ENCODE measurements around the gene PRKAR1A.
"Not testable (repeated sequence)": the region's sequence is repeated elsewhere in the genome, so short reads cannot be mapped to it uniquely, and the experiment has no call there.

Gene PRKAR1A

DNA sequence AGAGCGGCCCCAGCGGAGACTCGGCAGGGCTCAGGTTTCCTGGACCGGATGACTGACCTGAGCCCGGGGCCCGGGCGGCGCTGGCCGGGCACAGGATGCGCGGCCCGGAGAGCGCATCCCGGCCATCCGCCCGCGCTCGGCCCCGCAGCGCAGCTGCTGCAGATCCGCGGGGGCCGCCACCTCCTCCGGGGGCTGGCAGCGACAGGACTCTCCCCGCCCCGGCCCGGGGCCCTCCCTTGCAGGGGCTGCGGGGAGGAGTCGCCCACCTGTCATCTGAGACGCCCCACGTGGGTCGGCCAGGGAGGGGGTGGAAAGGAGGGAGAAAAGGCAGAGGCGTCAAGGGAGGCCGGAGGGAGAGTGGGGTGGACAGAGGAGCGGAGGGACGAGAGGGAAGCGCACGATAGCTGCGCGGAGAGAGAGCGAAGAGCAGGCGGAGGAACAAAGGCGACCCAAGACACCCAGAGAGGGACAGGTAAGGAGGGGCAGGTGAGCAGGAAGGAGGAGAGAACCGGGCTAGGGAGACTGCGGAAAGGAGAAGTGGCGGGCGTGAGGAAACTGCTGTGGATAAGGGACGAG is 471 bp upstream of the PRKAR1A start:
- DNase-seq = no peak

DNA sequence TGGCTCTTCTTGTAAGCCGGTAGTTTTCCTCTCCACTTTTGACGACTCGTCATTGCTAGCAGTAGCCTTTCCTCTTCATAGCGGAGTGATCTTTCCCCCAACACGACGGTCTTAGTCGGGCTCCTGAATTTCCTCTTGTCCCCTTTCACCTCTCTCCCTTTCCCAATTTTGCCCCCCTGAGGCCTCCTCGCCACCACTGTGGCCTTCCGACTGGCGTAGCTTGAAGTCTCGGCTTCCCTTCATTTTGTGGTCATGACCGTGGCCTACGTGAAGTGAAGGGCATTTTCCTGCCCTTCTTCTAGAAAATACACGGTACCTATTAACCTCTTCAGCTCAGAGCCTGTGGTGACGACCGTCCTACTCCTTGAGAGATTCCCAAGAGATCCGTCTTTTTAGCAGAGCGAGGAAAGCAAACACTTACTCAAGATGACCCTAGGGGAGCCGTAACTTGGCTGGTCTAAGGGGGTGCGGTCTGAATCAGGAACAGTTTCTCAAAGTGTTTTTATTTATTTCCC is 787 bp downstream of the PRKAR1A start:
- DNase-seq = no peak

DNA sequence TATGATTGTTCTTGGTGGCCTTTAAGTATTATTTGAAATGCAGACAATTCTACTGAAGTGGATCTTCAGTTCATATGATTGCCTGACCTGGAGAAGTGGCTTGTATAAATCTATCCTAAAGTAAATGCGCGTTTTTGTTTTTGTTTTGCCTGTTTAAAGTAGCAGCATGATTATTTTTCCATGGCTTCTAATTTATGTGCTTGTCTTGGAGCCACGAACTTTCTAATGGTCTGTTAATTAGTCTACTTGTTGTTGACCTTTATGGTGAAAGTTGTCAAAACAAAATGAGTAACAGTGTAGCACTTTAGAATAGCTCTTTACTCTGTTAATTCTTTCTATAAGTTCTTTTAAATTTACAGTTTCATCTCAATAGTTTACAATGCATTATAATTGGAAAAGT is 1.7 kb downstream of the PRKAR1A start:
- no peak for DNase-seq

DNA sequence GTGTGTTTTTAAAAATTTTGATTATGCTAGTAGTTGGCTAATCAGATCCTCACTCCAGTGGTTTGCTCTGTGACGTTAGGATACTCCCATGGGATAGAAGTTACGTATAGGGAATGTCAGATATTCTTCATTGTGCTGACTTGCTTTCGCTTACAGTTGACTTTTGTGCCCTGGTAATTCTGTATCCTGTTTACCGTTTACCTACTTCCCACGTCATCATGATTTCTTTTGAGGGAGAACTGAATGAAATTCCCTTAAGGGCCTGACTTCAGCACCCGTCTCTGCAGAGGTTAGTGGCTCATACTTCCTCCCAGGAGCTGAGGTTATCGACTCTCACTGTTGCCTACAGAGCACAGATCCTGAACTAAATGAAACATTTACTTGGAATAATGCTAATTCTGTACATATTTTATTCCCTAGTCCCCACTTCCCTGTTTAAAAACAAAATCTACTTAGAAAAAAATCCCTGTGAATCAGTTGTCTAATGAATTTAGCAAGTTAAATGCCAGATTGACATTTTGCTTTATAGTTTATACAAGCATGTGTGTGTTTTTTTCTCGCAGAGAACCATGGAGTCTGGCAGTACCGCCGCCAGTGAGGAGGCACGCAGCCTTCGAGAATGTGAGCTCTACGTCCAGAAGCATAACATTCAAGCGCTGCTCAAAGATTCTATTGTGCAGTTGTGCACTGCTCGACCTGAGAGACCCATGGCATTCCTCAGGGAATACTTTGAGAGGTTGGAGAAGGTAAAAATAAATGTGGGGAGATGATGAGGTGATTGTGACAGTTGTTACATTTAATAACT is 2.8 kb downstream of the PRKAR1A start:
- DNase-seq = no peak

DNA sequence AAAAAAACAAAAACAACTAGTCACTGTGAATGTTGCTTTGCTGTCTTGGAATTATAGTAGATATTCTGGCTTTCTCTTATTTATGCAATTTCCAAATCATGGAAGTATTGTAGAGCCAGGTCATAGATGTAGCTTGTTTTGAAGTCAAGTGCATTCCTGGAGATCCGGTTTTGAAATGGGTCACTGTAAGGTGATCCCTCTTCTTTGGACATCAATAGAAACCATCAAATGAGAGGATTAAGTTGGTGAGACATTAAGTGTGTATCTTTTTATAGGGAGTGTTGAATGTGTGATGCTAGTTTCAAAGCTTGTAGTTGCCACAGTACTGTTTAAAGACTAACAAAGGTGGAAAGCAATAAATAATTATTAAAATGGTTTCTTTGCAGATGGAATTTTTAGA is 4.5 kb downstream of the PRKAR1A start:
- no peak for DNase-seq

DNA sequence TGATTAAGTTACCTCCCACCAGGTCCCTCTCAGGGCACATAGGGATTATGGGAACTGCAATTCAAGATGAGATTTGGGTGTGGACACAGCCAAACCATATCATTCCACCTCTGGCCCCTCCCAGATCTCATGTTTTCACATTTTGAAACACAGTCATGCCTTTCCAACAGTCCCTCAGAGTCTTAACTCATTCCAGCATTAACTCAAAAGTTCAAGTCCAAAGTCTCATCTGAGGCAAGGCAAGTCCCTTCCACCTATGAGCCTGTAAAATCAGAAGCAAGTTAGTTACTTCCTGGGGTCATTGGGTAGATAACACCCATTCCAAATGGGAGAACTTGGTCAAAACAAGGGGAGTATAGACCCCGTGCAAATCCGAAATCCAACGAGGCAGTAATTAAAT is 5.4 kb downstream of the PRKAR1A start:
- DNase-seq = not testable (repeated sequence)

DNA sequence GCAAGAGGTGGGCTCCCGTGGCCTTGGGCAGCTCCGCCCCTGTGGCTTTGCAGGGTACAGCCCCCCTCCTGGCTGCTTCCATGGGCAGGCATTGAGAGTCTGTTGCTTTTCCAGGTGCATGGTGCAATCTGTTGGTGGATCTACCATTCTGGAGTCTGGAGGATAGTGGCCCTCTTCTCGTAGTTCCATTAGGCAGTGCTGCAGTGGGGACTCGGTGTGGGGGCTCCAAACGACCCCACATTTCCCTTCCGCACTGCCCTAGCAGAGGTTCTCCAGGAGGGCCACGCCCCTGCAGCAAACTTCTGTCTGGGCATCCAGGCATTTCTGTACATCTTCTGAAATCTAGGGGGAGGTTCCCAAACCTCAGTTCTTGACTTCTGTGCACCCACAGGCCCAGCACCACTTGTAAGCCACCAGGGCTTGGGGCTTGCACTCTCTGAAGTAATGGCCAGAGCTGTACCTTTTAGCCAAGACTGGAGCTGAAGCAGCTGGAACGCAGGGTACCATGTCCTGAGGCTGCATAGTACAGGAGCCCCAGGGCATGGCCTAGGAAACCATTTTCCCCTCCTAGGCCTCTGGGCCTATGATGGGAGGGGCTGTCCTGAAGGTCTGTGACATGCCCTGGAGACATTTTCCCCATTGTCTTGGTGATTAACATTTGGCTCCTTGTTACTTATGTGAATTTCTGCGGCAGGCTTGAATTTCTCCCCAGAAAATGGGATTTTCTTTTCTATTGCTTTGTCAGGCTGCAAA is 6.0 kb downstream of the PRKAR1A start:
- DNase-seq = no peak

DNA sequence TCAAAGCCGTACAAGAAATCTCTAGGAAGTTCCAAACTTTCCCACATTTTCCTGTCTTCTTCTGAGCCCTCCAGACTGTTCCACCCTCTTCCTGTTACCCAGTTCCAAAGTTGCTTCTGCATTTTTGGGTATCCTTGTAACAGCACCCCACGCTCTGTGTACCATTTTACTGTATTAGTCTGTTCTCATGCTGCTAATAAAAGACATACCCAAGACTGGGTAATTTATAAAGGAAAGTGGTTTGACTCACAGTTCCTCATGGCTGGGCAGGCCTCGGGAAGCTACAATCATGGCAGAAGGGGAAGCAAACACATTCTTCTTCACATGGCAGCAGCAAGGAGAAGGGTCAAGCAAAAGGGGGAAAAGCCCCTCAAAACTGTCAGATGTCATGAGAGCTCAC is 6.8 kb downstream of the PRKAR1A start:
- not testable (repeated sequence) for DNase-seq

DNA sequence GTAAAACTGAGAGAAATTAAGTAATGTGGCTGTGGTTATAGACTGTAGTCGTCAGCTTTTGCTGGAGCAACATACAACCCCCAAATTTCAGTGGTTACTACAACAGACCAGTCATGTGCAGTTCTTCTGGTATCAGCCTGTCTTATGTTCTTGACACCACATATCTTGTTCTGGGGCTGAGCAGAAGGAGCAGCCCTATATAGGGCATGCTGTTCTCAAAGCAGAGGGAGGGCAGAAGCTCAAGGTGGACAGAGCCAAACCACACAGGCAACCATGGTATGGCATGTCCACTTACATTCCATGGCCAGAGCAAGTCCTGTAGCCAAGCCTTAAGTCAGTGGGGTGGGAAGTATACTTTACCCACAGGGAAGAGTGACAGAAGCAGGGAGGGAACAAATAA is 7.7 kb downstream of the PRKAR1A start:
- no peak for DNase-seq

DNA sequence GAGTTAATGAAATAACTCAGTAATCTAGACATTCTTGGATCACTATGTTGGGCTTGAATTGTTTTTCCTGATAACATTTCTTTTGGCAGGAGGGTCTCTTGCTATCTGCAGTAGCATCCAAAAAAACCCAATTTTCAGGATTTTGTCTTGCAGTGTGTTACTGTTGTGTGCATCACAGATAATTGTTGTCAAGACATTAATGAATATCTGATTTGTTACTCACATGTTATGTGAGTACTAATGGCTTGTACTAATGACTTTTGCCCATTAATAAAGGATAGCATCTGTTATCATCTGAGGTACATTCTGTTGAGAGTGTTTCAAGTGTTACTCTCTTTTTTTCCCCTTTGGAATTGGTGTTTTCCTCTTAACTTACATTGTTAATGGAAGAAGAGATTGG is 10.0 kb downstream of the PRKAR1A start:
- no peak for DNase-seq

DNA sequence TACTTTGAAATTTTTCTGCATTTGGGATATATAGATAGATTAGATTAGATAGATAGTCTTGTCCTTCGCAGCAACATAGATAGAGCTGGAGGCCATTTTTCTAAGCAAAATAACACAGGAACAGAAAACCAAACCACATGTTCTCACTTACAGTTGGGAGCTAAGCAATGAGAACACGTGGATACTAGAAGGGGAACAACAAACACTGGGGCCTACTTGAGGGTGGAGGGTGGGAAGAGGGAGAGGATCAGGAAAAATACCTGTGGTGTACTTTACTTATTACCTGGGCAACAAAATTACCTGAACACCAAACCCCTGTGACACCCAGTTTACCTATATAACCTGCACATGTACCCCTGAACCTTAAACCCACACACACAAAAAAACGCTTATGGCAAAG is 14.3 kb downstream of the PRKAR1A start:
- no peak for DNase-seq

DNA sequence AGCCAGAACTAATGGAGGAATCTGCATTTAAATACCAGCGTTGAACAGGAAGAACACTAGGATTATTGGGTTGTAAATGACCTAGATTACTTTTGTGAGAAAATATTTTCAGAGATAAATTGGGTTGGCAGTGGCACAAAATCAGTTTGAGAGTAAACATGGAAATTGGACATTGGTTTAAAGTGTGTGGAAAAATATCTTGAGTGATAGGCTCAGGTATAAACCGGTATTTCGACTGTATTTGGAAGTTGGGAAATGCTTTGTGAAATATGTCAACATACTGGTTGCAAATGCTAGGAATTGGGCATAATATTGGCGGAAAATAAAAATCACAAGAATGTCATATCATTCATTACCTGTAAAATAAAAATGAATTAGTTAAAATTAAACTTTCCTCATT is 15.1 kb downstream of the PRKAR1A start:
- no peak for DNase-seq

DNA sequence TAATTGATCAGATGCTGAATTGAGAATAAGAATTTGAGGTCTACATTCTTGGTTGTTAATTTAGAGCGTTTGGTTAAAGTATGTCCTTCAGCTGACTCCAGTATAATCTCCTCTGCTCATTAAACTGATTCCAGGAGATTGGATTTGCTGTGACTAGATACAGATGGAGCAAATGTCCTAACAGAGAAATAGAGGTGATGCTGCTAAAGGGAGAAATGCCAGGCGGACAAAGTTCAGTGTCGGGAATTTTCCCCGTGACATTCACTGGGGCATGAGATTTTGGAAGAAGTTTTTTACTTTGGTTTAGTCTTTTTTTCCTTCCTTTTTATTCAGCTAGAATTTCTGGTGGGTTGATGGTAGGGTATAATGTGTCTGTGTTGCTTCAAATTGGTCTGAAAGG is 19.0 kb downstream of the PRKAR1A start:
- DNase-seq = no peak

DNA sequence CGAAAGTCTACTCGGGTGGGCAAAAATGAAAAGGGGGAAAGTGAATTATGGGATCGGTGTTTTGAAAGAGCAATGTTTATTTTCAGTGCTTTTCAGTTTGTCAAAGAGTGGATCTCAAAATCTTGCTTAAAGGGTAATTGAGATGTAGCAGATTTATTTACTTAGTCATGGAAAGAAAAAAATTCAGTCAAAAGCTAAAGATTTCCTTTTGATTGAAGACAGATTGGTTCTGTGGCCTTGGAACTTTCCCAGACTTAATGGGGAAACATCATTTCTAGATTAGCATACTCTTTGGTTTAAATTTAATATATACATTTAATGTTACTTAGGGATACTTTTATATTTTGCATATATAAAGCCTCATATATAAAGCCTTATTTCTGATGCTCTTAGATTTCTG is 20.6 kb downstream of the PRKAR1A start:
- no peak for DNase-seq

DNA sequence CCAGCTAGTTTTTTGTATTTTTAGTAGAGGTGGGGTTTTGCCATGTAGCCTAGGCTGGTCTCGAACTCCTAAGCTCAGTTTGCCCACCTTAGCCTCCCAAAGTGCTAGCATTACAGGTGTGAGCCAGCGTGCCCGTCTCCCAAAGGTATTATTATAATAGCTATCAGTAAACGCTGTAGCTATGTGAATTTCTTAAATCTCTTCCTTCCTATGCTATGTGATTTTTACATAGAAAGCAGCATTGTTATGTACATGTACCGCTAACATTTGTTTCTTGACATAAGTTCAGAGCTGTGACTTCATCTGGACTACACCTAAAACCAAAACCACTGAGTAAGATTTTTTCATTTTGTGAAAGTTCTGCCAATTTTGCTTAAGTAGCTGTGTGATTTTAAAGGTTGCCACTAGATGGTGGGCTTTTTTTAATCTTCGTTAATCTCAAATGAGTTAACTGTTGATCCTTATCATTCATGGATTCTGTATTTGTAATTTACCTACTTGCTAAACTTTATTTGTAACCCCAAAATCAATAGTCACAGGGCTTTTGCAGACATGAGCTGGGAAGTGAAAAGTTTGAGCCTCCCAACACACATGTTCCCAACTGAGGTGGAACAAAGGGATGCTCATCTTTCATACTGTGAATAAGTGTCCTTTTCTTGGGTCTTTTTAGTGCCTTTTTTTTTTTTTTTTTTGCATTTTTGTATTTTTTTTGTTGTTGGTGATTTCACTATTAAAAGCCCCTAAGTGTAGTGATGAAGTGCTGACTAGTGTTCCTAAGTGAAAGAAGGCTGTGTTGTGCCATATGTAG is 21.9 kb downstream of the PRKAR1A start:
- DNase-seq = no peak

DNA sequence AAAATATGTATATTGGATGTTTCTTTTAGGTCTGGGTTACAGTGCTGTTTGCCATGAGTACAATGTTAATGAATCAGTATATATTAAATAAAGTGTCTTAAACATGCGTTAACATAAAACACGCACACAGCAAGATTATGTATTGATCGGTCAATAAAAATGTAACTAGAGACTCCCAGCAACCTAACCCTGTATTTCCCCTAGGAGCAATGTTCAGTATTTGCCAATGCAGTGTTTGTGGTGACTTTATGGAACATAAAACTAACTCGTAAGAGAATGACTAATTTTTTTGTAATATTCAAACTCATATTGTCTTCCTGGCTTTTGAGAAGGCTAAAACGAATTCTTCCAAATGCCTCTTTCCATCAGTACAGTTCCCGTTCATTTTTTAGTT is 22.5 kb downstream of the PRKAR1A start:
- DNase-seq = no peak

DNA sequence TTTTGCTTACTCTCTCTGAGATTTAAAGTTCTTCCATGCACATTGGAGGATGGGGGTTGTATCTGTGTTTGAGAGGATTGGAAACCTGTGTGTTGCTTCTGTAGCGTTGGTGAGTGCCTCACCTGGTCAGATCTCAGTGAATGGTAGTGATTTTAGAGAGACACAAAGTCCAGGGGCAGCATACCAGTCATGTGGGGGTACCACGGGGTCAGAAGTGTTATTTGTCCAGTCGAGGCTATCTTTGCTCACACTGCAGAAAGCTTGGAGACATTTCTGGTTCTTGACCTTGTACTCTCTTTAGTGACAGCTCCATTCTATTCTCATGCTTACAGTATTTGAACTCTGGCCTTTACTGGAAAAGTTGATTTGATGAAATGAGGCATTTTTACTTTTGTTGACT is 23.7 kb downstream of the PRKAR1A start:
- no peak for DNase-seq

DNA sequence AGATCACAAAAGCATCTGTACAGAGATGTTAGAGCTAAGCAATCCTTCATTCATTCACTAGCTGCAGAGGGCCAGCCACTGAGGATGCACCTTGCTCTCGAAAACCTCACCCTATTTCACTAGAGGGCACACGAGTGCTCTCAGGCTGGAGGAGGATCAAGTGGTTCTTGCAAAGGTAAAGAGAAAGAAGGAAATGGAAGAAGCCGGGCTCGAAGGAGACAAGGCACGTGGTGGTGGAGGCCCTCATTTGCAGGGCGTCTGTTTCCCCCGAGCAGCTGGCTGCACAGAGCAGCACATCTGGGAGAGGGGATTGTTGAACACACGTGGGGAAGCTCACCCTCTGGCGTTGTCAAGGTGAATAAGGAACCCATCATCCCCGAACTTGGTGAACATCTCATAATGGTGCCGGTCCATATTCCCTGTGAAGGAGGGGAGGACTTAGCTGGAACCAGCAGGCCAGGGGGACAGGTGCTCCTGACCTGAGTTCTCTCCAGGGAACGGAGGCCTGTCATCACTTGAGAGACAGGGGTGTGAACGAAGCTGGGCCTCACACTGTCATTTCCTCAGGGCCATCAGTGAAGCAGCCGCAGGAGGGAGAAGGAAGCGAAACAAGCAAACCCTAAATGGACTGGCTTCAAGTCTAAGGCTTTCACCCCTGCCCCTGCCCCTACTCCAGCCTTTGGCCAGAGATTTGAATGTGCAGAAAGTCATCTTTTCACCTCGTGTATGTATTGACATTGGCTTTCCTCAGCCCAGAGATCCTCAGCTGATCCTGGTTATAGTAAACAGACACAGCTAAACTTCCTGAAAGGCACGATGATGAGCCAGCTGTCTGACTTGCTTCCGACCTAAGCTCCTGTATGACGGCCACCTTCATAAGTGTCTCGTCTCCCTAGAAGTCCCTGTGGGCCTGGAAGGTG is 27.6 kb downstream of the PRKAR1A start:
- DNase-seq = no peak

DNA sequence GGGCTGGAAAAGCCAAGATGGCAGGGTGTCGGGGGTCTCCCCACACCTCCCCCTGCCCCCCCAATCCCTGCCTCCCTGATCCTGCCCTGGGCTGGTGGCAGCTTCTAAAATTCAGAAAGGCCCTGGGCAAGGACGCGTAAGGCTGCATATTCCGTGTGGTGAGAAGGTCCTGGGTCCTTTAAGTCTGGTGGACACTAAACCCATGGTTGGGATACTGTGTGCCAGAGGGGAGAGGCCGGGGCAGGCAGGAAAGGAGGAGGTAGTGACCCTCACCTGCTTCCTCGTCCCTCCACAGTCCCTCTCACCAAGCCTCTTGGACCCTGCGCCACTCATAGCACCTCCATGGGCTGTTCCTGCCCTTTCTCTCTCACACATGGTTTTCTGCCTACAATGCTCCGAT is 28.8 kb downstream of the PRKAR1A start:
- no peak for DNase-seq

DNA sequence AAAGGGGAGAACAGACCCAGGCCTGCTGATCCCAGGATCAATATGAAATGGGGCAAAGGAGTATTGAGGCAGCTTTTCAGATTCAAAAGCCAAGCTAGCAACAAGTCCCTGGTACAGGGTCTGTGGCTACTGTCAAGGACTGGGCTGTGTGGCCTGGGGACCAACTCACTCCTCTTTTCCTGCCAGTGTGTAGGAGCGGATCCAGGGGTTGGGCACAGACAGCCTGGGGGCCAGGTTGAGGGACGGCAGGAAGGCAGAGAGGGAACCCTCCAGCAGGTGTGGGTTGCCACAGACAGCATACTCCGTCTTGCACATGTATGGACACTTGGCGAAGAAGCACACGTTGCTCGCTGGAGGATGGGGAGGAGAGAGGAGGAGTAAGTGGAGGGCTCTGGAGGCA is 29.6 kb downstream of the PRKAR1A start:
- DNase-seq = no peak

DNA sequence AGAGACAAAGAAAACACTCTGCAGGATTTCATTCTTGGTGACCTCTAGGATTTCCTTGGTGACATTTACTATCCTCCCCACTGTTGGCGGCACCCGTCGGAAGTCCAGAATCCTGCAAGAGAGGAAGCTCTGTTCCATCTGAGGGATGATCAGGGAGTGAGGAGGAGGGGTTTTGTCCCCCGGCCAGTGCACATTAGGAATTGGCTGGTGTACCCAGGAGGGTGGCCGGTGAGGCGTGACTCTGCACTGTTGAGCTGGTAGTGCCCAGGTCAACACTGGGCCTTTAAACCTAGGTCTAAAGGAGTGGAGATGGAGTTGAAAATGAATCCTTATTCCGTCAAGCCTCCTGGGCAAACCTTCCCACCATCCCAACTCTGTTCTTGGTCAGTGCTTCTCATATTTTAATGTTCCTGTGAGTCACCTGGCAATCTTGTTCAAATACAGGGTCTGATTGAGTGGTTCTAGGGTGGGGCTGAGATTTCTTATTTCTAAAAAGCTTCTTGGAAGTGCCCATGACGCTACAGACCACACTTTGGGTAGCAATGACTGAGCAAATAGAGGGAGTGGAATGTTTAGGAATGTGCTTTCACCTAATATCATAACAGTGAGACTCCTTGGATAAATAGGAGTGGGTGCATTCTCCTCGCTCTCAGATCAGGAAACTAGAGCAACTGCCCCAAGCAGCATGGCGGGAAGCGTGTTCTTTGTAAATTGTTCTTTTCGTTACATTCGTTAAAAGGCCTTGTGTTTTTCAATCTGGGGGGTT is 30.7 kb downstream of the PRKAR1A start:
- no peak for DNase-seq
